Cerebellar cortex (tissue), 1 donor: ENCODE data around the gene TMEFF2.
A peak's percentile ranks its signal among the peaks of the same experiment; 100 is the strongest.
"Not testable (repeated sequence)": the region's sequence is repeated elsewhere in the genome, so short reads cannot be mapped to it uniquely, and the experiment has no call there.

Source experiments
- DNase-seq: peaks from one replicate; pipeline ENCODE4 v3.0.0-alpha.2; 2015; ENCODE audit warnings: low spot score

Gene TMEFF2

DNA sequence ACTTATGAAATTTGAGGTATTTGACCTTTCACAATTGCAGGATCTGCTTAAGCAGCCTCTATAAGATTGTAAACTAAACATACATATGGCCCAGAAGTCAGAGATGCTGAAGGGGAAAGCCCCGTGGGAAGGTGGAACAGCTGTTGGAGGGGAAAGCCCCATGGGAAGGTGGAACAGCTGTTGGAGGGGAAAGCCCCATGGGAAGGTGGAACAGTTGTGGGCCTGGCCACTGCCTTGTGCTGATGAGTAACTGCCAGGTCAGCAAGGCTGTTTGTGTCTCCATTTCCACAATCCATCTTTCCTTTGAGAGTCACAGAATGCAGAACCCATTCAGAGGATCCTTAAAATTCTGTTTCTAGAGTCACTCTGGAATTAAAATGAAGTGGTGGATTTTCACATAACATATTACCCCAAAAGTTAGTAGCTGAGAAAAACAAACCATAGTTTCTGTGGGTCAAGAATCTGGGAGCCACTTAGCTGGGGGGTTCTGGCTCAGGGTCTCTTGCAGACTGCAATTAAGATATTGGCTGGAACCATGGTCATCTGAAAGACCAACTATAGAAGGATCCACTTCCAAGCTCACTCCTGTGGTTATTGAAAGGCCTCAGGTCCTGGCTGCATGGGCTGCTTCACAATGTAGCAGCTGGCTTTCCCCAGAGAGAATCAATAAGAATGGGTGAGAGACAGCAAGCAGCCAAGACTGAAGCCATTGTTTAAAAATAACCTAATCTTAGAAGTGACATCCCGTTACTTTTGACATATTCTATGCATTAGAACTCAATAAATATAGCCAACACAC, 261.2 kb downstream of the TMEFF2 start:
- DNase-seq: no peak

- DNase-seq: no peak
Measured at GRCh38 chr2:191932286-191932685, 262.4 kb downstream of the TMEFF2 start.

- no peak for DNase-seq
Measured at GRCh38 chr2:191931329-191931728, 263.4 kb downstream of the TMEFF2 start.

- no peak for DNase-seq
Measured at GRCh38 chr2:191930205-191930604, 264.5 kb downstream of the TMEFF2 start.

DNA sequence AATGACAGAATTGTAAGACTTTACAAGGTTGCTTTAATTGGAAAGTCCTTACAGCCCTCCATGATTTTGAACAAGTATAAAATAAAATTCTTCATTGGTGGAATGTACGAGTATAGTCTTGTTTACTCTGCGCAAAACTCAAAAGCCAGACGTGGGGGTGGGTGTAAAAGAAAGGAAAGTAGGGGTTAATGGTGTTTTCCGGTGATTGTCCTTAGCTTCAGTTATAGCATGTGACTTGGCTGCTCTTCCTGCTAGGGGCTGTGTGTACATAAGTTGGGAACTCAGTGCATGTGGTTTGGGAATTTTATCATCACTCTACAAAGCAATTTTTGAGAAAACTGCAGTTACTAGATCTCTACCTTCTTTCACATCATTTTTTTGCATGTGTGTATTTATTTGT, 265.4 kb downstream of the TMEFF2 start:
- no peak for DNase-seq

- DNase-seq: no peak
Measured at GRCh38 chr2:191927991-191928390, 266.7 kb downstream of the TMEFF2 start.

DNA sequence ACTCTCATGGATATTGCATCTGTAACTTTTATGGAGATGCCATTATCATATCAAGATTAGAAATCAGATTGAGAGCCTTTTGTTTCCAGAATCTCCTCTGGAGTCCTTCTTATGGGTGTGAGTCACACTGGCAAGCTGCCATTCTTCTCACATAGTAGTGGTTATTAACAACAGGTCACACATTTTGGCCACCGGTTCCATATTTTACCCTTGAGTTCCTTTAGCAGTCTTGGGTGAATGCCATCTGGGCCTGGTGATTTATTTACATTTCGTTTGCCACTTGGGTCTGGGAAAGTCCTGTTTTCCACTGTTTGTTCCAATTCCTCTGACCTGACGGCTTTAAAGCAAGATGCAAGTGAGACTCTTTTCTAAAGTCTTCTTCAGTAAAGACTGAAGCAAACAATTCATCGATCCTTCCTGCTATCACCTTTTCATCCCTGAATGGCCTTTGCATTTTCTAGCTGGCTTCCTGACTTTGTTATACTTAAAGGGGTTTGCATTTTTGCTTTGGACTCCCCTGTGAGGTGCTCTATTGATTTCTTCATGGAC, 267.3 kb downstream of the TMEFF2 start:
- DNase-seq: peak; percentile 42

- no peak for DNase-seq
Measured at GRCh38 chr2:191926671-191927070, 268.1 kb downstream of the TMEFF2 start.

GRCh38 chr2:191923652-191923997, 271.1 kb downstream of the TMEFF2 start:
- no peak for DNase-seq

DNA sequence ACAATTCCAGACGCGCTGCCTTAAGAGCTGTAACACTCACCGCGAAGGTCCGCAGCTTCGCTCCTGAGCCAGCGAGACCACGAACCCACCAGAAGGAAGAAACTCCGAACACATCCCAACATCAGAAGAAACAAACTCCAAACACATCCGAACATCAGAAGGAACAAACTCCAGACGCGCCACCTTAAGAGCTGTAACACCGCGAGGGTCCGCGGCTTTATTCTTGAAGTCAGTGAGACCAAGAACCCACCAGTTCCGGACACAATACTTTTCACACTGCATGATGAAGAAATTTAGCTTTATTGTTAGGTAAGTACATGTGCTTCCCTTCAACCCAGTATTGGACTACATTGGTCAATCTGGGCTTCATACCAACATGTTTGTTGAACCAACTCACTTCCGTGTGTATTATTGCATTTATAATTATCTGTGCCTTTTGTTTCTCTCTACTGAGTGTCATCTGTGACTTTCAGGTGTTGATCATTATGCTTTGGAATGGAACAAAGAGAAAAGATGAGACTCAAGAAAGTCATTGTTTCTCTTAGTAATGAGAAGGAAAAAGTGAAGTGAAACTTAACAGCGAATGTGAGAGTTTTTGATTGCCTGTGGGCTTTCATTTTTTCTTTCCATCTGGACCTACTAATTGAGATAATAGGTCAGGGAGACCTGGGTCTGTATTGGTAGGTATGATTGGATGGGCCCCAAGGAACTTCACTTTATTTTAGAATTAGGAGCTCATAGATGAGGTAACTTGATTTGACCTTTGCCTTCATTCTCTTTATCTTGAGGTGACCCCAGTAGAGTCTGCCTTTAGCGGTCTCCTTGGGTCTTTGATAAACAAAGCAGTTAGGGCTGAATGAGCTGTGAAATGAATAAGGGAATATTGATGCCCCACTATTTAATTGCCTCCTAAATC, 271.7 kb downstream of the TMEFF2 start:
- no peak for DNase-seq

DNA sequence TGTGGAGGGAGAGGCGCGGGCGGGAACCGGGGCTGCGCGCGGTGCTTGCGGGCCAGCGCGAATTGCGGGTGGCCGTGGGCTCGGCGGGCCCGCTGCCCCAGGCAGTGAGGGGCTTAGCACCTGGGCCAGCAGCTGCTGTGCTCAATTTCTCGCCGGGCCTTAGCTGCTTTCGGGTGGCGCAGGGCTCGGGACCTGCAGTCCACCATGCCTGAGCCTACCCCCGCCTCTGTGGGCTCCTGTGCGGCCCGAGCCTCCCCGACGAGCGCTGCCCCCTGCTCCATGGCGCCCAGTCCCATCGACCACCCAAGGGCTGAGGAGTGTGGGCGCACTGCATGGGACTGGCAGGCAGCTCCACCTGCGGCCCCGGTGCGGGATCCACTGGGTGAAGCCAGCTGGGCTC, 273.1 kb downstream of the TMEFF2 start:
- not testable (repeated sequence) for DNase-seq

DNA sequence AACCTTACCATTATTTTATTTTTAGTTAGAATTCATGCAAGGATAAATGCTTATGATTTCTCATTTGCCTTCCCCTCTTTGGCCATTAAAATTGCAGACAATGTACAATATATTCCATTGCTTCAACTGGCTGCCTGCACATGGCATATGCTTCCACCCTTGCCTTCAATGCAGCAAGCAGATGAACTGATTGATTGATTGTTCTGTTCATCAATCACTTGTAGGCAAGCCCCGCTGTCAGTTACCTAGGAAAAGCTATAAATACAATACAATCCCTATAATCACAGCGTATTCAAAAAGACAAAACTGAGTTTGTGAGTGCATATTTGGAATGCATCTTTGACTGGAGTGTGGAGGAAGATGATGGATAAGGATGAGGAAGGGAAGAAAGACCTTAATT, 274.2 kb downstream of the TMEFF2 start:
- no peak for DNase-seq

- DNase-seq: peak; percentile 52
Measured at GRCh38 chr2:191917967-191918651, 276.6 kb downstream of the TMEFF2 start.

DNA sequence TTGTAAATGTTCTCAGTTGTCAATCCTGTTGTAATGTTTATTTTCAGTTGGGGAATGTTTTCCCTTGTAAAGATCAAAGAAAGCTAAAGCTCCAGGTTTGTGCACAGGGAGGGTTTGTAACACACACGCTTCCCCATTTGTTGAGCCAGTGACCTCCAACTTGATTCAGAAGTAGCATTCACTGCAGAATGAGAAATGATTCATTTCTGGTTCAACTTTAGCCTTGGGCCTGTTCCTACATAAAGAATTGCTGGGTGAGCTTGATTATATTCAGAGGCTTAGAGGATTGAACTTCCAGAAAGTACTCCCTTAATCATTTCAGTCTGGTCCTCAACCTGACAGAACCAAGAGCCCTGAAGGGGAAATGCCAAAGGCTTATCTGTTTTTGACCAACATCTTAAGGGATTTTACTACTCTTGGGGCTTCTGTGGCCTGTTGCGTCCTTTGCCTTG, 277.3 kb downstream of the TMEFF2 start:
- no peak for DNase-seq

- DNase-seq: no peak
Measured at GRCh38 chr2:191916826-191917225, 277.9 kb downstream of the TMEFF2 start.

DNA sequence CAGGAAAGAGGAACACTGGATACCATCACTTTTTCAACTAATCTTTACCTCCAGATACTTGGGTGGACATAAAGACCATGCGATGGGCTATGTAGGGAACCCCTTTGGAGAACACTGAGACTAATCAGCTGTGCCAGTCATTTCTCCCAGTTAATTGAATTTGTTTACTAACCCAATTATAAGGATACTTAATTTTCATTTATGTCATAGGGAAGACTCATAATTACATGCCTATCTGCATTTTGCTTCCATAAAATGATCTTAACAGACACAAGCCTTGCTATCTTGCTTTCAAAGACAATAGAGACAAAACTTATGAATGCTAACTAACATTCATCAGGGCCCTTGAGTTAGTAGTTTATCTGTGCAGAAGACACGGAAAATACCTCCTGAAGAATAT, 279.0 kb downstream of the TMEFF2 start:
- DNase-seq: no peak

GRCh38 chr2:191913796-191914195, 280.9 kb downstream of the TMEFF2 start:
- DNase-seq: no peak

- no peak for DNase-seq
Measured at GRCh38 chr2:191912764-191913163, 282.0 kb downstream of the TMEFF2 start.

DNA sequence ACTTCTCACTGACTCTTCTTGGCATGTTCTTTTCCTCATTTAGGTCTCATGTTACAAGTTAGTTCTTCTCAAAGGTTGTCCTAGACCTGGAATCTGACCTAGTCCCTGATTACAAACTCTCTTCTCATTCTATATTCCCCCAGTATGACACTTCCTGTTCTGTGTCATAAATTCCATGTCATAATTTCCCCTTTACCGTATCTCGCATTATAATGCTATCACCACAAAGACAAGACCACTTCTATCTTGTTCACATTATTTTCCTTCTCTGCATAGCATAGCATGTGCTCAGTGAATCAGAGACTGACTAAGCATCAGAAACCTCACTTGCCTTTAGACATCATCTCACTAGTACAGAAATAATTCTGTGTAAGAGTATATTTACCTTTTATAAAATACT, 284.2 kb downstream of the TMEFF2 start:
- DNase-seq: no peak

DNA sequence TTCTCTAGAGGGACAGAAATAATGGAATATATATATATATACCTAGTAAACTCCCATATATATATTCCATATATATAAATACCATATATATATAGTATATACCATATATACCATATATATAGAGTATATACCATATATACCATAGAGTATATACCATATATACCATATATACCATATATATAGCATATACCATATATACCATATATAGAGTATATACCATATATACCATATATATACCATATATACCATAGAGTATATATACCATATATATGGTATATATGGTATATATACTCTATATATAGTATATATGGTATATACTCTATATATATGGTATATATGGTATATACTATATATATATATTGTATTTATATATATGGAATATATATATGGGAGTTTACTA, 285.9 kb downstream of the TMEFF2 start:
- DNase-seq: no peak

- peak; percentile 4 for DNase-seq
Measured at GRCh38 chr2:191907545-191907944, 287.2 kb downstream of the TMEFF2 start.

GRCh38 chr2:191907091-191907490, 287.6 kb downstream of the TMEFF2 start:
- DNase-seq: no peak
